ENCODE results near the gene ZNF281. TPM values are rescaled to one million over a fixed set of nuclear protein-coding genes. Genes with fewer than 3 reads are reported as not detected.

Gene ZNF281
- total and polyA plus RNA-seq, 4 donors: 4.9 to 18.4 (median 13.1) TPM

DNA sequence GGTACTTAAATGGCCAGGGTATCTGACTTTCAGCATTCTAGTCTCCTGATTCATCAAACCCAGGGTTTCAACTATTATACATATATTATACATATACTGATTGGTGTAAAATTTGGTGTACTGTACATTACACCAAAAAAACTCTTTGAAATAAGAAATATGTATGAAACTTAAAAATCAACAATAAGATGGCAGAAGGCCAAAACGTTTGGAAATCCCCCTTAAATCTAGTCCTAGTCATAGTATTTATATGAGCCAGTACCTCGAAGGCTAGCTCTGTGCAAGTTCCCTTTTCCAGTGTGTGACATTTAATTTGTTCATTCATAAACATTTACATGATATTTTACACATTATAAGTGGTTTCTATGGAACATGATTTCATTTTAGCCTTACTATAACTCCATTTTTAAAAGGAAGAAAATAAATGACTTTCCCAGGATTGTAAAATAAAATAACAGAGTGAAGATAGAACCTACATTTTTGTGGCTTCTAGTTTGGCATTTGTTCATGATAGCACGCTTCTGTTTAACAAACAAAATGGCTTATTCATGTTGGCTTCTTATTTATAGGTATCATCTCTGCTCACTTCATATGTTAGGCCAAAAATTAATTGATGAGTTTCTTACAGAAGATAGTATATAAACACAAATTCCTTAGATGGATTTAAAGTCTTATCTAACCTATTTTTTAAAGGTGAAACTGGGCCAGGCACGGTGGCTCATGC lies 18.8 kb upstream of the ZNF281 start:
- H3K27ac ChIP-seq (ENCODE audit: low read depth in 1 of 2, low read length in 2 of 2): no peak overlapping the region
- H3K4me1 ChIP-seq (ENCODE audit: control insufficient read depth in 4 of 4, insufficient read depth in 4 of 4, low read length in 3 of 4): peaks cover 0 to 4% (median 4%) of the 10 kb centered on the region in 4 donors
- TF ChIP-seq GABPA (IDR thresholded peaks at IDR 0.05 in 1 of 2, conservative IDR thresholded peaks at IDR 0.05 in 1 of 2): no peak
- TF ChIP-seq, protein P1, sequence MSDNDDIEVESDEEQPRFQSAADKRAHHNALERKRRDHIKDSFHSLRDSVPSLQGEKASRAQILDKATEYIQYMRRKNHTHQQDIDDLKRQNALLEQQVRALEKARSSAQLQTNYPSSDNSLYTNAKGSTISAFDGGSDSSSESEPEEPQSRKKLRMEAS (IDR thresholded peaks at IDR 0.05): no peak
- no peak for TF ChIP-seq TAF1 (conservative IDR thresholded peaks at IDR 0.05)
- 61% methylated on average over 4 of the region's 4 CpGs for WGBS
- no peaks in the 10 kb centered on the region for H3K9me3 ChIP-seq (ENCODE audit: control insufficient read depth in 4 of 4, low read length in 3 of 4)
- no peak for DNase-seq (ENCODE audit: low spot score)
- no peaks in the 10 kb centered on the region for H3K27me3 ChIP-seq (ENCODE audit: control insufficient read depth in 4 of 4, insufficient read depth in 4 of 4, low read length in 3 of 4)
- H3K4me3 ChIP-seq (ENCODE audit: low read depth in 1 of 3, low read length in 3 of 3): no peak overlapping the region
- H3K36me3 ChIP-seq (ENCODE audit: control insufficient read depth in 4 of 4, insufficient read depth in 3 of 4, low read depth in 1 of 4, low read length in 3 of 4): no peaks in the 10 kb centered on the region
- no peak overlapping the region for H3K9ac ChIP-seq (ENCODE audit: low read depth in 1 of 2, low read length in 2 of 2)

DNA sequence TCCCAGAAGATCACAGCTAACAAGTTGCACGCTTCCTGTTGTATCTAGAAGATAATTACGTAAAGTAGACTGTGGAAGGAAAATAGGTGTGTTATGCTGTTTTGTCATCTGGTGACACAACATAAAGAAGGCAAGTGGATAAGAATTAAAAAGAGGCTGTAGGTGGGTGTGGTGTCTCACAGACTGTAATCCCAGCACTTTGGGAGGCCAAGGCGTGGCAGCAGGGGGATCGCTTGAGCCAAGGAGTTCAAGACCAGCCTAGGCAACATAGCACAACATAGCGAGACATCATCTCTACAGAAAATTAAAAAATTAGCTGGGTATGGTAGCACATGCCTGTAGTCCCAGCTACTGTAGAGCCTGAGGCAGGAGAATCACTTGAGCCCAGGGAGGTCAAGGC lies 17.9 kb upstream of the ZNF281 start:
- Histone ChIP-seq H3K9ac (ENCODE audit: low read depth in 1 of 2, low read length in 2 of 2) (no peak overlapping the region), H3K4me3 (ENCODE audit: low read depth in 1 of 3, low read length in 3 of 3) (no peak overlapping the region)
- 92% methylated on average over 5 of the region's 5 CpGs for WGBS

DNA sequence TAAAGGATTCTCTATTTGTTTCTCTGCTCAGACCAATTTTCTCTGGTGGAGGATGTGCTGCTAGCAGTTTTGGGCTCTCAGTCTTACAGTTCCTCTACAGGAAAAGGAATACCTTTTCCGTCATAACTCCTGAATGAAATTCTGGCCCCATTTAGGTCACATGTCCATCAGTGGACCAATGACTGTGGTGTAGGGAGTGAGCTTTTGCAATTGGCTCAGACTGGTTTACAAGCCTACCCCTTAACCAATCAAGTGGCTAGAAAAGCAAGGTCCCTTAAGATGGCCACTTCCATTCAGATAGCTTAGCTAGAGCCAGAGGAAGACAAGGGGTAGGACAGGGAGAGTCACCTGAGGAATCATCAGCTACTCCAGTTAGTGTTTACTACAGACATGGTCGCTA lies 16.4 kb upstream of the ZNF281 start:
- WGBS: 98% methylated on average over 2 of the region's 2 CpGs
- DNase-seq (ENCODE audit: low spot score): no peak
- H3K9ac ChIP-seq (ENCODE audit: low read depth in 1 of 2, low read length in 2 of 2): no peak overlapping the region

More for the DNA sequence above, 17.9 kb upstream of the ZNF281 start:
- H3K9me3 ChIP-seq (ENCODE audit: control insufficient read depth in 4 of 4, low read length in 3 of 4): no peaks in the 10 kb centered on the region
- TF ChIP-seq SP1 (IDR thresholded peaks at IDR 0.05) (no peak), EGR1 (IDR thresholded peaks at IDR 0.05; ENCODE audit: low read depth in 2 of 2) (no peak), JUND (IDR thresholded peaks at IDR 0.05) (no peak), RAD21 (IDR thresholded peaks at IDR 0.05) (no peak)
- TF ChIP-seq, protein P2, sequence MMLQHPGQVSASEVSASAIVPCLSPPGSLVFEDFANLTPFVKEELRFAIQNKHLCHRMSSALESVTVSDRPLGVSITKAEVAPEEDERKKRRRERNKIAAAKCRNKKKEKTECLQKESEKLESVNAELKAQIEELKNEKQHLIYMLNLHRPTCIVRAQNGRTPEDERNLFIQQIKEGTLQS (IDR thresholded peaks at IDR 0.05): no peak
- TF ChIP-seq, protein P3, sequence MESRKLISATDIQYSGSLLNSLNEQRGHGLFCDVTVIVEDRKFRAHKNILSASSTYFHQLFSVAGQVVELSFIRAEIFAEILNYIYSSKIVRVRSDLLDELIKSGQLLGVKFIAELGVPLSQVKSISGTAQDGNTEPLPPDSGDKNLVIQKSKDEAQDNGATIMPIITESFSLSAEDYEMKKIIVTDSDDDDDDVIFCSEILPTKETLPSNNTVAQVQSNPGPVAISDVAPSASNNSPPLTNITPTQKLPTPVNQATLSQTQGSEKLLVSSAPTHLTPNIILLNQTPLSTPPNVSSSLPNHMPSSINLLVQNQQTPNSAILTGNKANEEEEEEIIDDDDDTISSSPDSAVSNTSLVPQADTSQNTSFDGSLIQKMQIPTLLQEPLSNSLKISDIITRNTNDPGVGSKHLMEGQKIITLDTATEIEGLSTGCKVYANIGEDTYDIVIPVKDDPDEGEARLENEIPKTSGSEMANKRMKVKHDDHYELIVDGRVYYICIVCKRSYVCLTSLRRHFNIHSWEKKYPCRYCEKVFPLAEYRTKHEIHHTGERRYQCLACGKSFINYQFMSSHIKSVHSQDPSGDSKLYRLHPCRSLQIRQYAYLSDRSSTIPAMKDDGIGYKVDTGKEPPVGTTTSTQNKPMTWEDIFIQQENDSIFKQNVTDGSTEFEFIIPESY (IDR thresholded peaks at IDR 0.05): no peak
- peaks cover 0 to 10% (median 4%) of the 10 kb centered on the region in 4 donors for H3K4me1 ChIP-seq (ENCODE audit: control insufficient read depth in 4 of 4, insufficient read depth in 4 of 4, low read length in 3 of 4)
- H3K27me3 ChIP-seq (ENCODE audit: control insufficient read depth in 4 of 4, insufficient read depth in 4 of 4, low read length in 3 of 4): no peaks in the 10 kb centered on the region
- H3K27ac ChIP-seq (ENCODE audit: low read depth in 1 of 2, low read length in 2 of 2): no peak overlapping the region
- DNase-seq (ENCODE audit: low spot score): no peak
- H3K36me3 ChIP-seq (ENCODE audit: control insufficient read depth in 4 of 4, insufficient read depth in 3 of 4, low read depth in 1 of 4, low read length in 3 of 4): no peaks in the 10 kb centered on the region

More for the DNA sequence above, 16.4 kb upstream of the ZNF281 start:
- peaks cover 0 to 10% (median 4%) of the 10 kb centered on the region in 4 donors for H3K4me1 ChIP-seq (ENCODE audit: control insufficient read depth in 4 of 4, insufficient read depth in 4 of 4, low read length in 3 of 4)
- H3K27ac ChIP-seq (ENCODE audit: low read depth in 1 of 2, low read length in 2 of 2): no peak overlapping the region
- TF ChIP-seq SP1 (IDR thresholded peaks at IDR 0.05) (no peak), FOXA1 (IDR thresholded peaks at IDR 0.05) (no peak), HNF4A (conservative IDR thresholded peaks at IDR 0.05) (no peak), EGR1 (IDR thresholded peaks at IDR 0.05; ENCODE audit: low read depth in 2 of 2) (no peak)
- TF ChIP-seq, protein P4, sequence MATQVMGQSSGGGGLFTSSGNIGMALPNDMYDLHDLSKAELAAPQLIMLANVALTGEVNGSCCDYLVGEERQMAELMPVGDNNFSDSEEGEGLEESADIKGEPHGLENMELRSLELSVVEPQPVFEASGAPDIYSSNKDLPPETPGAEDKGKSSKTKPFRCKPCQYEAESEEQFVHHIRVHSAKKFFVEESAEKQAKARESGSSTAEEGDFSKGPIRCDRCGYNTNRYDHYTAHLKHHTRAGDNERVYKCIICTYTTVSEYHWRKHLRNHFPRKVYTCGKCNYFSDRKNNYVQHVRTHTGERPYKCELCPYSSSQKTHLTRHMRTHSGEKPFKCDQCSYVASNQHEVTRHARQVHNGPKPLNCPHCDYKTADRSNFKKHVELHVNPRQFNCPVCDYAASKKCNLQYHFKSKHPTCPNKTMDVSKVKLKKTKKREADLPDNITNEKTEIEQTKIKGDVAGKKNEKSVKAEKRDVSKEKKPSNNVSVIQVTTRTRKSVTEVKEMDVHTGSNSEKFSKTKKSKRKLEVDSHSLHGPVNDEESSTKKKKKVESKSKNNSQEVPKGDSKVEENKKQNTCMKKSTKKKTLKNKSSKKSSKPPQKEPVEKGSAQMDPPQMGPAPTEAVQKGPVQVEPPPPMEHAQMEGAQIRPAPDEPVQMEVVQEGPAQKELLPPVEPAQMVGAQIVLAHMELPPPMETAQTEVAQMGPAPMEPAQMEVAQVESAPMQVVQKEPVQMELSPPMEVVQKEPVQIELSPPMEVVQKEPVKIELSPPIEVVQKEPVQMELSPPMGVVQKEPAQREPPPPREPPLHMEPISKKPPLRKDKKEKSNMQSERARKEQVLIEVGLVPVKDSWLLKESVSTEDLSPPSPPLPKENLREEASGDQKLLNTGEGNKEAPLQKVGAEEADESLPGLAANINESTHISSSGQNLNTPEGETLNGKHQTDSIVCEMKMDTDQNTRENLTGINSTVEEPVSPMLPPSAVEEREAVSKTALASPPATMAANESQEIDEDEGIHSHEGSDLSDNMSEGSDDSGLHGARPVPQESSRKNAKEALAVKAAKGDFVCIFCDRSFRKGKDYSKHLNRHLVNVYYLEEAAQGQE (IDR thresholded peaks at IDR 0.05): no peak
- TF ChIP-seq, protein P1 (IDR thresholded peaks at IDR 0.05): no peak
- TF ChIP-seq, protein P2 (IDR thresholded peaks at IDR 0.05): no peak
- no peak overlapping the region for H3K4me3 ChIP-seq (ENCODE audit: low read depth in 1 of 3, low read length in 3 of 3)
- H3K27me3 ChIP-seq (ENCODE audit: control insufficient read depth in 4 of 4, insufficient read depth in 4 of 4, low read length in 3 of 4): no peaks in the 10 kb centered on the region
- H3K36me3 ChIP-seq (ENCODE audit: control insufficient read depth in 4 of 4, insufficient read depth in 3 of 4, low read depth in 1 of 4, low read length in 3 of 4): no peaks in the 10 kb centered on the region
- no peaks in the 10 kb centered on the region for H3K9me3 ChIP-seq (ENCODE audit: control insufficient read depth in 4 of 4, low read length in 3 of 4)

Measured in liver (tissue), 9 donors.